HG03460 (cell line): Measurements from ENCODE around the gene NACC2.

Experiments used
- ATAC-seq: cut with Tn5 transposase; IDR thresholded peaks from one replicate; pipeline ENCODE4 v1.9.1; 2021; ENCODE audit not compliant: unreplicated experiment

The NACC2 gene

GRCh38 chr9:136025481-136025880, 69.6 kb downstream of the NACC2 start:
- ATAC-seq, result no peak

DNA sequence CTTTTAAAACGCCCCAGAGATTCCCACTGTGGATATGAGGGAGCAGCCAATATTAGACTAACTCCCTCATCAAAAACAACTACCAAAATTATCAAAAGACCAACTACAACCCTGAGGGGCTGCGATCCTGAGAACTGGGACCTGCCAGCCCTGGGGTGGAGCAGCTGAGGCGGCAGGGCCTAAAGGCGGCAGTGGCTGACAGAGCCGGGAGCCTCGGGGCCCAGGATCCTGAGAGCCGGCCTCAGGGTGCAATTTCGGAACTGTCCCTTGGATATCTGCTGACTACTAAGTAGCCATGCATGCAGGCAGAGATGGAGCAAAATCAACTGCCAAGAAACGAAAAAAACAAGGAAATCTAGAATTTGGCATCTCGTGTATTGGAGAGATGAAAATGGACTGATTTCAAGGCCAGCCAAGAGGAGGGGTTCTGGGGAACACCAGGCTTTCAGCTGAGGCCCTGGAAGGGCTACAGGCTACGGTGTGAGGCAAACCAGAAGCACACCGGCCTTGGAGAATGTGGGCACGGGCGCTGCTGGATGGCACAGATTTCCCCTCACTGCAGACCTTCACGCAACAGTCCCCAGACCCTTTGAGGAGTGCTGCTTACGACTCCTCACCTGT, 70.3 kb downstream of the NACC2 start:
- no peak for ATAC-seq

DNA sequence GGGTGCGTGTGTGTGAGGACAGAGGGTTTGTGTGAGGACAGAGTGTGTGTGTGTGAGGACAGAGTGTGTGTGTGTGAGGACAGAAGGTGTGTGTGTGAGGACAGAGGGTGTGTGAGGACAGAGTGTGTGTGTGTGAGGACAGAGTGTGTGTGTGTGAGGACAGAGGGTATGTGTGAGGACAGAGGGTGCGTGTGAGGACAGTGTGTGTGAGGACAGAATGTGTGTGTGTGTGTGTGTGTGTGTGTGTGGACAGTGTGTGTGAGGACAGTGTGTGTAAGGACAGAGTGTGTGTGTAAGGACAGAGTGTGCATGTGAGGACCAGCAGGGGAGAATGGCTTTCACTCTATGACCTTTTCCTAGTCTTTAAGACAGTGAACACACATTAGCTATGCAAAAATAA, 70.8 kb downstream of the NACC2 start:
- ATAC-seq, result no peak

GRCh38 chr9:136023410-136024225, 71.5 kb downstream of the NACC2 start:
- no peak for ATAC-seq

DNA sequence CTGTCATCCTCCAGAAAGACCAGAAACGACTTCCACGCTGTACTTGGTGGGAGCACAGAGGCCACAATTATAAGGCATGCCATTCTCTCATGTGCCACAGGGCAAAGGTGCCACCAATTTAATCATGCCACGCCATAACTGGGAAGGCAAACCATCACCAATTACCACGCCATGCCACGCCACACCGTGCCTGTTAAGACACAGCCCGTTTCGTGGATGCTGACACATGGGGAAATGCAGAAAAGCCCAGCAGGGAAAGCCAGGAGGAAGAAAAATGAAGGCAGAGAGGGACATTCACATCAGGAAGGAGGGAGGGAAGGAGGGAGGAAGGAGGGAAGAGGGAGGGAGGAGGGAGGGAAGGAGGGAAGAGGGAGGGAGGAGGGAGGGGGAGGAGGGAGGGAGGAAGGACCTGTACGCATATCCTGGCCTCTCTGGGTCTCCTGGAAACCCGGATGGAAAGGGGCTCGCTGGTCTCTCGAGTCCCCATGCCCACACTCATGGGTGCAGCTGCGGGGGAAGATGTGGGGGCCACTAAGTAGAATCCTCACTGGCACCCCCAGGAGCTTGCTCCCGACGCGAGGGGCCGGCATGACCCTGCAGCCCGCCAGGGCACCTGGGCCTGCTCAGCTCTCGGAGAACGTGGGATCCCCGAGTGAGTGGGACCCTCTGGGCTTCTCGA, 72.2 kb downstream of the NACC2 start:
- ATAC-seq, result no peak

GRCh38 chr9:136021872-136022681, 73.0 kb downstream of the NACC2 start:
- ATAC-seq, result no peak

DNA sequence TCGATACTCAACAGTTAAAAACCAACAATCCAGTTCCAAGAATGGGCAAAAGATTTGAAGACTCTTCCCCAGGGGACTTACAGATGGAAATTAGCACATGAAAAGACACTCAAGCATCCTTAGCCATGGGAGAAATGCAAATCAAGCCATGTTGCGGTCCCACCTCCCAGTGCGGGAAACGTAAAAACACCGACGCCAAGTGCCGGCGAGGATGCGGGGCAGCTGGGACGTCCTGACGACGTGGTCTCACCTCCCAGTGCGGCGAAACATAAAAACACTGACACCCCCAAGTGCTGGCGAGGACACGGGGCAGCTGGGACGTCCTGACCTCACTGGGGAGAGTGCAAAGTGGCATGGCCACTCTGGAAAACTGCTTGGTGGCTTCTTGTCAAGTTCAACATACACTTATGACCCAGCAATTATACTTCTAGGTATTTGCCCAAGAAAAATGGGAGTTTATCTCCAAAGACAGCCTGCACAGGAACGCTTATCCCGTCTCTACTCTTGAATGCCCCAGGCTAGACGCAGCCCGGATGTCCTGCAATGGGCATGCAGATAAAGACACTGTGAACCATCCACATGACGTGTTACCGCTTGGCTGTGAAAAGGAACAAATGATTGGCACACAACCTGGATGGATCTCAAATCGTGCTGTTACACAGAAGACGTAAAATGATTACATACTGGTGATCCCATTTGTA, 73.8 kb downstream of the NACC2 start:
- no peak for ATAC-seq

DNA sequence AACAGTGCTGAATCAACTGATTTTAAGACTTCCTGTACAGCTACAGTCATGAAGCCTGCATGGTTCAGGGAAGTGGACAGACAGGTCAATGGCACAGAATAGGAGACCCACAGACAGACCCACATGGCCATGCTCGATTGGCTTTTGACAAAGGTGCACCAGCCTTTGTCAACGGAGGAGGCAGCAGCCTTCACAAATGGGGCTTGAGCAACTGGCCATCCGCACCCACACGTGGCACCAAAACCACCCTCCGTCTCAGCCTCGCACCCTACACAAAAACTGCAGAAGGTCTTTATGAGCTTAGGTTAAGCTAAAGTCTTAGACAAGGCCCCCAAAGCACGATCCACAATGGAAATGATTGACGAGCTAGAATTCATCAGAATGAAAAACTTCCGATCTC, 74.4 kb downstream of the NACC2 start:
- no peak for ATAC-seq

DNA sequence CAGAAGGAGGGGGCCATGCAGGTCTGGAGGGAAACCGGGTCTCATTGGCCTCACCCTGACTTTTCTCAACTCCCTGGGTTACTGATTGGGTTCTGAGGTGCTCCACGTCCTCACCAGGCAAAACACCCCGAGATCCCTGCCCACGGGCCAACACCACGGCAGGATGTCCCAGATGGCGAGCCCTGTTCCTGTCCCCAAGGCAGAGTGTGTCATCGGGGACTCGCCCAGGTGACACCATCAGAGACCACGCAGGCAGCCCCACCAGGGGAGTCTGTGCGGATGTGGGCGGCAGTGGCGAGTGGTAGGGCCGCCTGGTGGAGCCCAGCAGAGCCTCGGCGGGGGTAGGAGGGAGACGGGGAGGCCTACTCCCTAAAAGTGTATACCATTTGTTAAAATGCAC, 74.9 kb downstream of the NACC2 start:
- ATAC-seq, result no peak

GRCh38 chr9:136019681-136020060, 75.4 kb downstream of the NACC2 start:
- ATAC-seq, result no peak

- no peak for ATAC-seq
Observed at GRCh38 chr9:136019041-136019680, 75.9 kb downstream of the NACC2 start.

- ATAC-seq, result no peak
Observed at GRCh38 chr9:136018257-136019031, 76.6 kb downstream of the NACC2 start.

GRCh38 chr9:136017289-136018190, 77.5 kb downstream of the NACC2 start:
- ATAC-seq, result no peak

GRCh38 chr9:136016572-136017288, 78.4 kb downstream of the NACC2 start:
- no peak for ATAC-seq

GRCh38 chr9:136015656-136016571, 79.2 kb downstream of the NACC2 start:
- no peak for ATAC-seq

DNA sequence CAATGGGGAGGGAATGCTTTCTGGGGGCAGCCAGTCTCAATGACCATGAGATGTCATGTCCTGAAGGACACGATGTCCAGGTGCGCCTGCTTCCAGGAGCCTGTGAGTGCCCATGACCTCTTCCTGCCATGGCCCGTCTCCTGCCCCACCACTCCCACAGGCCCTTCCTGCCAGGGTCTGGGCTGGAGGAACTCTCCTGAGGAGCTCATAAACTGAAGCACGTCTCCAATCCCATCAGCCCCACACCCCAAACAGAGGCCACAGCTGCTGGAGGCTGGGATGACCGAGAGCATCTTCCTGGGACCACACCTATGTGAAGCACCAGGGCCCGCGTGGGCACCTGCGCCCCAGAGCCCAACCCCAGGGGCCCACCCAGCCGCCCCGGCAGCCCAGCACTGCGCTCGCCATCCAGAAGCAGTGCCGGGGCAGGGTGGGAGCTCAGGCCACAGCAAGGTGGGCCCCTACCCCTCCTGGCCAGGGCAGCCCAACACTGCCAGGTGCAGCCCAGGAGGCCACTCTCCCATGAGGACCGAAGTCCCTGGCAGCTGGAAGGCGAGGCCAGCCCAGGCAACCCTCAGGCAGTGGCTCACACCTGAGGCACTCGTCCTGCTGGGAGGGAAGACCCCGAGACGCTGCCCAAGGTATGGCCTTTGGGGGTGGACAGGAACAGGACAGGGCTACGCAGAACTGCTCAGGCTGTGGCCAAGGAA, 80.0 kb downstream of the NACC2 start:
- no peak for ATAC-seq
